ENCODE data around the gene DPEP3.
"Not testable (repeated sequence)": the region's sequence is repeated elsewhere in the genome, so short reads cannot be mapped to it uniquely, and the experiment has no call there.

The DPEP3 gene

DNA sequence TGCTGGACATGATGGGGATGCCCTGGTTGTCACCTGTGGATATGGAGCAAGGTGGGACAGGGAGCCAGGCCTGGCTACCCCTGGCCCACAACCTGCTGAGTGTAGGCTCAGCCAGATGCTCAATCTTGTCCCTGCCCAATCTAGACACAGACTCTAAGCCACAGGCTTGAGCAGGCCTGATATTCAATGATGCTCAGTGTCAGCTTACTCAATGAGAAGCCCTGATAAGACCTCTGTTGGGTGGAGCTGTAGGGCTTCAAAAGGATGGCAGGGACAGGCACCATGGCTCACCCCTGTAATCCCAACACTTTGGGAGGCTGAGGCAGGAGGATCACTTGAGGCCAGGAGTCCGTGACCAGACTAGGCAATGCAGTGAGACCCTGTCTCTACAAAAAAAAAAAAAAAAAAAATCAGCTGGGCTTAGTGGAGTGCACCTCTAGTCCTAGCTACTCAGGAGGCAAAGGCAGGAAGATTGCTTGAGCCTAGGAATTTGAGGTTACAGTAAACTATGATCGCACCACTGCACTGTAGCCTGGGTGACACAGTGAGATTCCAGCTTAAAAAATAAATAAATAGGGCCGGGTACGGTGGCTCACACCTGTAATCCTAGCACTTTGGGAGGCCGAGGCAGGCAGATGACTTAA lies 39.7 kb downstream of the DPEP3 start:
- H3K27ac ChIP-seq (ENCODE audit: low read depth, low read length), result no peak overlapping the region
- H3K27me3 ChIP-seq (ENCODE audit: low read length), result no peaks in the 10 kb centered on the region
- H2AFZ ChIP-seq (ENCODE audit: low read depth, low read length, severe bottlenecking), result no peak overlapping the region
- H3K9me2 ChIP-seq (replicated peaks; ENCODE audit: insufficient read depth, low read length), result no peaks in the 10 kb centered on the region
- H3F3A ChIP-seq (ENCODE audit: insufficient read depth), result peaks cover 11% of the 10 kb centered on the region
- no peaks in the 10 kb centered on the region for H4K20me1 ChIP-seq (ENCODE audit: low read depth, low read length)
- no peak overlapping the region for H3K4me2 ChIP-seq (ENCODE audit: low read depth, low read length, poor library complexity, severe bottlenecking)
- TF ChIP-seq, protein P1, sequence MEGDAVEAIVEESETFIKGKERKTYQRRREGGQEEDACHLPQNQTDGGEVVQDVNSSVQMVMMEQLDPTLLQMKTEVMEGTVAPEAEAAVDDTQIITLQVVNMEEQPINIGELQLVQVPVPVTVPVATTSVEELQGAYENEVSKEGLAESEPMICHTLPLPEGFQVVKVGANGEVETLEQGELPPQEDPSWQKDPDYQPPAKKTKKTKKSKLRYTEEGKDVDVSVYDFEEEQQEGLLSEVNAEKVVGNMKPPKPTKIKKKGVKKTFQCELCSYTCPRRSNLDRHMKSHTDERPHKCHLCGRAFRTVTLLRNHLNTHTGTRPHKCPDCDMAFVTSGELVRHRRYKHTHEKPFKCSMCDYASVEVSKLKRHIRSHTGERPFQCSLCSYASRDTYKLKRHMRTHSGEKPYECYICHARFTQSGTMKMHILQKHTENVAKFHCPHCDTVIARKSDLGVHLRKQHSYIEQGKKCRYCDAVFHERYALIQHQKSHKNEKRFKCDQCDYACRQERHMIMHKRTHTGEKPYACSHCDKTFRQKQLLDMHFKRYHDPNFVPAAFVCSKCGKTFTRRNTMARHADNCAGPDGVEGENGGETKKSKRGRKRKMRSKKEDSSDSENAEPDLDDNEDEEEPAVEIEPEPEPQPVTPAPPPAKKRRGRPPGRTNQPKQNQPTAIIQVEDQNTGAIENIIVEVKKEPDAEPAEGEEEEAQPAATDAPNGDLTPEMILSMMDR (IDR thresholded peaks at IDR 0.05; ENCODE audit: insufficient read depth, low read length, poor library complexity, severe bottlenecking), result no peak
- no peak for TF ChIP-seq EZH2phosphoT487 (conservative IDR thresholded peaks at IDR 0.05; ENCODE audit: low read length)
- no peaks in the 10 kb centered on the region for H3K36me3 ChIP-seq (ENCODE audit: low read length)
- H3K9me3 ChIP-seq (ENCODE audit: insufficient read depth, low read length), result no peaks in the 10 kb centered on the region
- H3K79me2 ChIP-seq (ENCODE audit: insufficient read depth, low read length), result peaks cover 16% of the 10 kb centered on the region
- H3K9ac ChIP-seq (ENCODE audit: low read length), result no peak overlapping the region
- no peak overlapping the region for H3K4me3 ChIP-seq (ENCODE audit: insufficient read depth, low read length, poor library complexity, severe bottlenecking)

DNA sequence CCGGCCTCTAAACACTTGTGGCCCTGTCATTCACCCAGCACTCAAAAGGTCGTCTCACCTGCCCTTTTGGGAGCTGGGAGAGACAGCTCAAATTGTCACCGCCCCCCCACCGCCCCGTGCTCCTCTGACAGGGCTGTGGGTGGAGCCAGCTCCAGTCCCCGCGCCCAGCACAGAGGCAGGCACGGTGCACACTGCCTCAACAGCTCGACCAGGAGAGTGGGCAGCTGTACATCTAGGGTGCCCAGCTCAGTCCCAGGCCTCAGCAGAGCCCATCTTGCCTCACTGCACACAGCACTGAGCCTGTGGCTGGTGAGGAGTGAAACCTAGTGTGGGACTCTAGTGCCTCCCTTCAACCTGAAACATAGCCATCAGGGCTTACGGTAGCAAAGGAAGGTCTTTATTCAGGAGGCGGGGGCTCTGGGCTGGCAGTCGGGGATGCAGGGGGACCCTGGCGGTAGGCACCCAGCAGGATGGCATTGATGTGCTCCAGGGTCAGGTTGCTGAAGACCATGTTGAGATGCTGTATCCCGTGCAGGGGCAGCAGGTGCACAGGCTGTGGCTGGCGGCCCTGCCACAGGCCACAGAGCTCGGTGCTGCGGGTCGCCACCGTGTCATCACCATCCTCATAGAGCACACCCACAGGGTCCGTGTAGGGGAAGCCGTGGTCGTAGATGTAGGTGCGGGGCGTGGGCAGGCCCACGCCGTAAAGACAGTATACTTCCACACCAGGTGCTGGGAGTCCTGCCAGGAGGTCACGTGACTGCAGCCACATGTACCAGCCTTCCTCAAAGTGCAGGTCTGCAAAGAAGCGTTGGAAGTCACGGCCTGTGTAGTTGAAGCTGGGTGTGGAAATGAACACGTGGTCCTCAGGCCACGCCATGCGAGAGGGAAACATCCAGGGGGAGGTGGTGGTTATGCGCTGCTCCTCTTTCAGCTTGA lies 40.5 kb downstream of the DPEP3 start:
- H3K4me3 ChIP-seq (ENCODE audit: insufficient read depth, low read length, poor library complexity, severe bottlenecking), result no peak overlapping the region
- no peak overlapping the region for H3K9ac ChIP-seq (ENCODE audit: low read length)
- no peak overlapping the region for H3K27ac ChIP-seq (ENCODE audit: low read depth, low read length)
- no peak overlapping the region for H2AFZ ChIP-seq (ENCODE audit: low read depth, low read length, severe bottlenecking)
- H4K20me1 ChIP-seq (ENCODE audit: low read depth, low read length), result no peaks in the 10 kb centered on the region
- no peaks in the 10 kb centered on the region for H3K9me2 ChIP-seq (replicated peaks; ENCODE audit: insufficient read depth, low read length)
- H3K4me2 ChIP-seq (ENCODE audit: low read depth, low read length, poor library complexity, severe bottlenecking), result no peak overlapping the region
- no peaks in the 10 kb centered on the region for H3K36me3 ChIP-seq (ENCODE audit: low read length)
- peaks cover 11% of the 10 kb centered on the region for H3F3A ChIP-seq (ENCODE audit: insufficient read depth)
- no peaks in the 10 kb centered on the region for H3K9me3 ChIP-seq (ENCODE audit: insufficient read depth, low read length)
- TF ChIP-seq, protein P1 (IDR thresholded peaks at IDR 0.05; ENCODE audit: insufficient read depth, low read length, poor library complexity, severe bottlenecking), result no peak
- TF ChIP-seq EZH2phosphoT487 (conservative IDR thresholded peaks at IDR 0.05; ENCODE audit: low read length), result no peak
- H3K79me2 ChIP-seq (ENCODE audit: insufficient read depth, low read length), result peaks cover 22% of the 10 kb centered on the region
- no peaks in the 10 kb centered on the region for H3K27me3 ChIP-seq (ENCODE audit: low read length)

DNA sequence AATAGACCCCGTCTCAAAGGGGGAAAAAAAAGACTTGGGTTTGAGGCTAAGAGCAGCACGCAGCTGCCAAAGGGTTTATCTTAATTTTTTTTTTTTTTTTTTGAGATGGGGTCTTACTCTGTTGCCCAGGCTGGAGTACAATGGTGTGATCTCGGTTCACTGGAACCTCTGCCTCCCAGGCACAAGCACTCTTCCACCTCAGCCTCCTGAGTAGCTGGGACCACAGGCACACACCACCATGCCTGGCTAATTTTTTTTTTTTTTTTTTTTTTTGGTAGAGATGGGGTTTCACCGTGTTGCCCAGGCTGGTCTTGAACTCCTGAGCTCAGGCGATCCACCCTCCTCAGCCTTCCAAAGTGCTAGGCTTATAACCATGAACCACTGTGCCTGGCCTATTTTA lies 42.6 kb downstream of the DPEP3 start:
- Histone ChIP-seq H3K27ac (ENCODE audit: low read depth, low read length) (0 out of 2 replicates have a peak overlapping the region, but pooled peaks have one; percentile 89), H3F3A (ENCODE audit: insufficient read depth) (peaks cover 11% of the 10 kb centered on the region), H3K79me2 (ENCODE audit: insufficient read depth, low read length) (peaks cover 25% of the 10 kb centered on the region), H3K4me2 (ENCODE audit: low read depth, low read length, poor library complexity, severe bottlenecking) (peak overlapping the region; percentile 89)
- H3K9ac ChIP-seq (ENCODE audit: low read length); H4K20me1 ChIP-seq (ENCODE audit: low read depth, low read length); H3K9me2 ChIP-seq (replicated peaks; ENCODE audit: insufficient read depth, low read length); H2AFZ ChIP-seq (ENCODE audit: low read depth, low read length, severe bottlenecking); H3K27me3 ChIP-seq (ENCODE audit: low read length); H3K9me3 ChIP-seq (ENCODE audit: insufficient read depth, low read length); H3K4me3 ChIP-seq (ENCODE audit: insufficient read depth, low read length, poor library complexity, severe bottlenecking); H3K36me3 ChIP-seq (ENCODE audit: low read length): not testable (repeated sequence)
